ENCODE measurements around the gene LARGE2.

- no peak for TF ChIP-seq CTCF (IDR thresholded peaks at IDR 0.05)
- TF ChIP-seq POLR2A (IDR thresholded peaks at IDR 0.05) = no peak
- TF ChIP-seq POLR2AphosphoS5 (IDR thresholded peaks at IDR 0.05) = no peak
Observed at GRCh38 chr11:45880772-45881570, 41.5 kb upstream of the LARGE2 start.

All from suprapubic skin (tissue), 4 donors.